ENCODE measurements around the gene SEPTIN2.

Gene SEPTIN2

GRCh38 chr2:241325257-241325656 is 9.5 kb downstream of the SEPTIN2 start:
- Histone ChIP-seq H3K4me1 (ENCODE audit: control insufficient read depth, insufficient read depth, low read length, poor library complexity, severe bottlenecking) (peaks cover 6% of the 10 kb centered on the region), H3K9me3 (ENCODE audit: control insufficient read depth, low read length) (no peaks in the 10 kb centered on the region), H3K4me3 (ENCODE audit: extremely low read depth, insufficient read depth, low read length, poor library complexity, severe bottlenecking) (no peak overlapping the region), H3K36me3 (ENCODE audit: control insufficient read depth, insufficient read depth, low read length) (peaks cover 79% of the 10 kb centered on the region), H3K27ac (ENCODE audit: low read depth, low read length, severe bottlenecking) (no peak overlapping the region)
- WGBS, 2 experiments (ENCODE audit: insufficient coverage in 2 of 2): 100% methylated on average over 1 of the region's 1 CpG; no CpG with 5 or more reads in 1 of the 2 experiments

GRCh38 chr2:241329669-241330615 is 14.2 kb downstream of the SEPTIN2 start:
- H3K36me3 ChIP-seq (ENCODE audit: control insufficient read depth, insufficient read depth, low read length): peaks cover 95% of the 10 kb centered on the region
- H3K4me1 ChIP-seq (ENCODE audit: control insufficient read depth, insufficient read depth, low read length, poor library complexity, severe bottlenecking): no peaks in the 10 kb centered on the region
- no peaks in the 10 kb centered on the region for H3K9me3 ChIP-seq (ENCODE audit: control insufficient read depth, low read length)
- H3K27ac ChIP-seq (ENCODE audit: low read depth, low read length, severe bottlenecking): no peak overlapping the region
- no peak overlapping the region for H3K4me3 ChIP-seq (ENCODE audit: extremely low read depth, insufficient read depth, low read length, poor library complexity, severe bottlenecking)
- 95 to 96% methylated on average over 6 to 10 of the region's 11 CpGs for WGBS, 2 experiments (ENCODE audit: insufficient coverage in 2 of 2)

DNA sequence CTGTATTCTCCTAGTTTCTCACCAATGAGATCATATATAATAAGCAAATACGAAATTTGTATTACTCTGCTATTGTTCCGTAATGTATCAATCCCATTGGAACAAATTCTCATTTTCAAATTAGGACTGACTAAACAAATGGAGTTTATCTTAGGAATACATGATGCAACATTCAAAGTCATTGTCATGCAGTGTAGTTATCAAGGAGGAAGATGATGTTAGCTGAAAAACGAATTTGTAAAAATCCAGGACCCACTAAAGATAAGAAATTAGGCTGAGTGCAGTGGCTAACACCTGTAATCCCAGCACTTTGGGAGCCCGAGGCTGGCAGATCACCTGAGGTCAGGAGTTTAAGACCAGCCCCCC is 14.9 kb downstream of the SEPTIN2 start:
- Histone ChIP-seq H3K36me3 (ENCODE audit: control insufficient read depth, insufficient read depth, low read length) (peaks cover 96% of the 10 kb centered on the region), H3K9me3 (ENCODE audit: control insufficient read depth, low read length) (no peaks in the 10 kb centered on the region), H3K4me1 (ENCODE audit: control insufficient read depth, insufficient read depth, low read length, poor library complexity, severe bottlenecking) (no peaks in the 10 kb centered on the region), H3K4me3 (ENCODE audit: extremely low read depth, insufficient read depth, low read length, poor library complexity, severe bottlenecking) (no peak overlapping the region), H3K27ac (ENCODE audit: low read depth, low read length, severe bottlenecking) (no peak overlapping the region)
- WGBS, 2 experiments (ENCODE audit: insufficient coverage in 2 of 2): 86 to 100% methylated on average over 1 to 2 of the region's 4 CpGs

DNA sequence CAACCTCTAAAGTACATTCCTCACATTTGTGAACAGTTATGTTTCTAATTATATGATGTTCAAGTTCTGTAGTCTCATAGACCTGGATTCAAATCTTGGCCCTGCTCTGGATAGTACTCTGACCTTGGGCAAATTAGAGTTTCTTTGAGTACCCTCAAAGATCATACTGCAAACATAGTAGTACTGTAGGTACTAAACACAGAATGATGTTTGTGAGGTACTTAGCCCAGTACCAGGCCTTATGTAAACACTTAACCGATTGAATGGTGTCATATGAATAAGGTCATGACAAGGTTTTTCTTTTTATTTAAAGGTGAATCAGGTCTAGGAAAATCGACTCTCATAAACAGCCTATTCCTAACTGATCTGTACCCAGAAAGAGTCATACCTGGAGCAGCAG is 19.1 kb downstream of the SEPTIN2 start:
- H3K4me3 ChIP-seq (ENCODE audit: extremely low read depth, insufficient read depth, low read length, poor library complexity, severe bottlenecking): no peak overlapping the region
- 100% methylated on average over 1 of the region's 2 CpGs for WGBS, 2 experiments (ENCODE audit: insufficient coverage in 2 of 2)
- peaks cover 92% of the 10 kb centered on the region for H3K36me3 ChIP-seq (ENCODE audit: control insufficient read depth, insufficient read depth, low read length)
- H3K27ac ChIP-seq (ENCODE audit: low read depth, low read length, severe bottlenecking): no peak overlapping the region
- H3K9me3 ChIP-seq (ENCODE audit: control insufficient read depth, low read length): no peaks in the 10 kb centered on the region
- H3K4me1 ChIP-seq (ENCODE audit: control insufficient read depth, insufficient read depth, low read length, poor library complexity, severe bottlenecking): no peaks in the 10 kb centered on the region

- Histone ChIP-seq H3K4me1 (ENCODE audit: control insufficient read depth, insufficient read depth, low read length, poor library complexity, severe bottlenecking) (no peaks in the 10 kb centered on the region), H3K36me3 (ENCODE audit: control insufficient read depth, insufficient read depth, low read length) (peaks cover 96% of the 10 kb centered on the region), H3K27ac (ENCODE audit: low read depth, low read length, severe bottlenecking) (no peak overlapping the region), H3K9me3 (ENCODE audit: control insufficient read depth, low read length) (no peaks in the 10 kb centered on the region), H3K4me3 (ENCODE audit: extremely low read depth, insufficient read depth, low read length, poor library complexity, severe bottlenecking) (no peak overlapping the region)
- WGBS, 2 experiments (ENCODE audit: insufficient coverage in 2 of 2): 100% methylated on average over 3 of the region's 8 CpGs; no CpG with 5 or more reads in 1 of the 2 experiments
Measured at GRCh38 chr2:241339839-241340630, 24.3 kb downstream of the SEPTIN2 start.

DNA sequence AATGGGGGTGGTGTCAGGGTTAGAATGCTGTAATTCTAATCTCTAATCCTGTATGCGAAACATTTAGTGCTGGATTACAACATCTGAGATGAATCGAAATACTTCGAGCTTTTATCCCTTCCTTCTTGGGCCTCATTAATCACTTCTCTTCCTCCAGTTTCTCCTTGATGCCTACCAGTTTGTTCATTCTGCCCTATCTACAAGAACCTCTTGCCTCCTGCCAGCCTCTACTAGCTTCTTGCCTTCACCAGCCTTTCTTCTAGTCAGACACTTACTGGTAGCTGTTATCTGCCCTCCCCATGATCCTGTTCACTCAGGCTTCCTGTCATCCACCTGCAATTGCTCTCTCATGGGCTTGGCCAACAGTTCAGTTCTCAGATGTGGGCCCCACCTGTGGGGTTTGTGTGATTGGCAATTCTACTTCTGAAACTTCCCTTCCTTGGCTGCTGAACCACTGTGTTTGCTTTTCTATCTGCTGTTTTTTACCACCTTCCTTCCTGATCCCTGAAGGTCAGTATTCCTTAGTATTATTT is 25.0 kb downstream of the SEPTIN2 start:
- Histone ChIP-seq H3K36me3 (ENCODE audit: control insufficient read depth, insufficient read depth, low read length) (peaks cover 96% of the 10 kb centered on the region), H3K27ac (ENCODE audit: low read depth, low read length, severe bottlenecking) (no peak overlapping the region), H3K9me3 (ENCODE audit: control insufficient read depth, low read length) (no peaks in the 10 kb centered on the region), H3K4me3 (ENCODE audit: extremely low read depth, insufficient read depth, low read length, poor library complexity, severe bottlenecking) (no peak overlapping the region), H3K4me1 (ENCODE audit: control insufficient read depth, insufficient read depth, low read length, poor library complexity, severe bottlenecking) (no peaks in the 10 kb centered on the region)
- WGBS, 2 experiments (ENCODE audit: insufficient coverage in 2 of 2): 88 to 100% methylated on average over 3 of the region's 3 CpGs

- 75 to 97% methylated on average over 3 to 6 of the region's 9 CpGs for WGBS, 2 experiments (ENCODE audit: insufficient coverage in 2 of 2)
- peaks cover 97% of the 10 kb centered on the region for H3K36me3 ChIP-seq (ENCODE audit: control insufficient read depth, insufficient read depth, low read length)
Measured at GRCh38 chr2:241344925-241345651, 29.4 kb downstream of the SEPTIN2 start.

DNA sequence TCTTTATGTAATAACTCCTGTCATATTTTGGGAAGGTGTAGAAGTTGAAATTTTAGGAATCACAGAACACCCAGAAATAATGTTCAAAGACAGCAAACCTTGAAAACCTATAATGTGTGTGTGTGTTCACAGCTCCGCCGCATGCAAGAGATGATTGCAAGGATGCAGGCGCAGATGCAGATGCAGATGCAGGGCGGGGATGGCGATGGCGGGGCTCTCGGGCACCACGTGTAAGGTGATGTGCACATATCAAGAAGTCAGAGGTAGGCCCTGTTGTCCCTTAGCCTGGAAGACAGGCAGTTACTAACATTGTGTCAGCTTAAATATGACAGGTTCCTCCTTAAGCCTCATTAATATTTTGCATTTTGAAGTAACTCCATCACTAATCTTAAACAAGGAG is 34.2 kb downstream of the SEPTIN2 start:
- no peaks in the 10 kb centered on the region for H3K9me3 ChIP-seq (ENCODE audit: control insufficient read depth, low read length)
- peaks cover 91% of the 10 kb centered on the region for H3K36me3 ChIP-seq (ENCODE audit: control insufficient read depth, insufficient read depth, low read length)
- 99 to 100% methylated on average over 8 of the region's 8 CpGs for WGBS, 2 experiments (ENCODE audit: insufficient coverage in 2 of 2)
- H3K4me1 ChIP-seq (ENCODE audit: control insufficient read depth, insufficient read depth, low read length, poor library complexity, severe bottlenecking): peaks cover 7% of the 10 kb centered on the region
- H3K27ac ChIP-seq (ENCODE audit: low read depth, low read length, severe bottlenecking): no peak overlapping the region
- H3K4me3 ChIP-seq (ENCODE audit: extremely low read depth, insufficient read depth, low read length, poor library complexity, severe bottlenecking): no peak overlapping the region

More at GRCh38 chr2:241344925-241345651, 29.4 kb downstream of the SEPTIN2 start:
- no peak overlapping the region for H3K27ac ChIP-seq (ENCODE audit: low read depth, low read length, severe bottlenecking)
- no peak overlapping the region for H3K4me3 ChIP-seq (ENCODE audit: extremely low read depth, insufficient read depth, low read length, poor library complexity, severe bottlenecking)
- no peaks in the 10 kb centered on the region for H3K4me1 ChIP-seq (ENCODE audit: control insufficient read depth, insufficient read depth, low read length, poor library complexity, severe bottlenecking)
- H3K9me3 ChIP-seq (ENCODE audit: control insufficient read depth, low read length): no peaks in the 10 kb centered on the region

DNA sequence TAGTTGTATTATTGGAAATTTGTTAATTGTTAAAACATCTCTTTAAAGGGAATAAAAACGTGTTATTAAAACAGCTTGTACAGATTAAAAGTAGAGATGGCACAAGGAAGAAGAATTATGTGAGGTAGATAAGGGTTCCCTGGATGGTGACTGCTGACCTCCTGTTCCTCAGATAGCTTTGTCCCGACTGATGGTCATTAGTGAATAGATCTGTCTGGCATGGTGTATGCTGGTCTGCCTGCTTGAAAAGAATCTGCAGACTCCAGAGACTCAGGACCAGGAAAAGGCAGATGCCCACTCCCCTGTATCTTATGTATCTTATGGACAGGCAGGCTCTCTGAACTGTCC is 34.8 kb downstream of the SEPTIN2 start:
- Histone ChIP-seq H3K27ac (ENCODE audit: low read depth, low read length, severe bottlenecking) (no peak overlapping the region), H3K36me3 (ENCODE audit: control insufficient read depth, insufficient read depth, low read length) (peaks cover 86% of the 10 kb centered on the region)
- WGBS, 2 experiments (ENCODE audit: insufficient coverage in 2 of 2): 71 to 89% methylated on average over 1 to 2 of the region's 2 CpGs

GRCh38 chr2:241350878-241351639 is 35.3 kb downstream of the SEPTIN2 start:
- Histone ChIP-seq H3K4me1 (ENCODE audit: control insufficient read depth, insufficient read depth, low read length, poor library complexity, severe bottlenecking) (peaks cover 10% of the 10 kb centered on the region), H3K9me3 (ENCODE audit: control insufficient read depth, low read length) (no peaks in the 10 kb centered on the region), H3K36me3 (ENCODE audit: control insufficient read depth, insufficient read depth, low read length) (peaks cover 80% of the 10 kb centered on the region), H3K27ac (ENCODE audit: low read depth, low read length, severe bottlenecking) (no peak overlapping the region), H3K4me3 (ENCODE audit: extremely low read depth, insufficient read depth, low read length, poor library complexity, severe bottlenecking) (no peak overlapping the region)
- 92 to 96% methylated on average over 6 of the region's 9 CpGs for WGBS, 2 experiments (ENCODE audit: insufficient coverage in 2 of 2)

More for the DNA sequence above, 34.8 kb downstream of the SEPTIN2 start:
- no peaks in the 10 kb centered on the region for H3K9me3 ChIP-seq (ENCODE audit: control insufficient read depth, low read length)
- no peak overlapping the region for H3K4me3 ChIP-seq (ENCODE audit: extremely low read depth, insufficient read depth, low read length, poor library complexity, severe bottlenecking)
- peaks cover 10% of the 10 kb centered on the region for H3K4me1 ChIP-seq (ENCODE audit: control insufficient read depth, insufficient read depth, low read length, poor library complexity, severe bottlenecking)
